ENCODE results near the gene TEX35. TPM values are rescaled to one million over a fixed set of nuclear protein-coding genes. Genes with fewer than 3 reads are reported as not detected.

TEX35 gene
- total and polyA plus RNA-seq, 10 of the 15 experiments (the other 5 are each of a cell fraction or from before 2014, with no cell fraction given), result not detected

- no peaks in the 10 kb centered on the region for H4K20me1 ChIP-seq (ENCODE audit: control insufficient read depth, insufficient read depth)
- ATAC-seq (no peak), FAIRE-seq (no peak), DNase-seq (ENCODE audit: low read depth, low spot score) (no peak)
- in situ Hi-C loops (cut with MboI) (no loop called here), intact Hi-C loops (cut with micrococcal nuclease; ENCODE audit: unreplicated experiment) (no loop called here)
- H3K27me3 ChIP-seq (replicated peaks in 1 of 2; ENCODE audit: control insufficient read depth in 2 of 2, insufficient read depth in 2 of 2, low read length in 1 of 2), result peaks cover 2 to 5% of the 10 kb centered on the region in 2 experiments; a peak in 3 of 4 replicates
- H3K4me2 ChIP-seq (ENCODE audit: control insufficient read depth, insufficient read depth), result no peak overlapping the region
- H3K36me3 ChIP-seq (ENCODE audit: control insufficient read depth in 2 of 2, insufficient read depth in 2 of 2, low read length in 1 of 2), result no peaks in the 10 kb centered on the region
- H3K9ac ChIP-seq (ENCODE audit: control insufficient read depth, insufficient read depth, low read length), result no peak overlapping the region
- no peak overlapping the region for H3K27ac ChIP-seq (ENCODE audit: control insufficient read depth, insufficient read depth)
- CTCF ChIA-PET, result interaction anchor here (1.1 kb wide), 2 partner anchors 18 to 19 kb away, joined by 3 to 4 read pairs; no protein-coding TSS in a partner anchor
- POLR2A ChIA-PET, result no interaction called here
- 49% methylated on average over 5 of the region's 5 CpGs for WGBS (ENCODE audit: insufficient coverage, insufficient replicate concordance, low lambda C conversion rate, missing lambda C conversion rate)
- no peaks in the 10 kb centered on the region for H3K79me2 ChIP-seq (ENCODE audit: control insufficient read depth, insufficient read depth, low read length)
- no peak overlapping the region for H2AFZ ChIP-seq (ENCODE audit: control insufficient read depth, low read depth, low read length)
- no TSS peak for BruUV-seq (replicated peaks)
- H3K4me3 ChIP-seq, result no peak overlapping the region
- RAD21 ChIA-PET (ENCODE audit: unreplicated experiment), result no interaction called here
- SMC1A ChIA-PET (ENCODE audit: uncharacterized antibody, unreplicated experiment), result no interaction called here
- no peaks in the 10 kb centered on the region for H3K4me1 ChIP-seq (ENCODE audit: control insufficient read depth, insufficient read depth, low read length)
- no peaks in the 10 kb centered on the region for H3K9me3 ChIP-seq (replicated peaks; ENCODE audit: control insufficient read depth, insufficient read depth, low read length)
- TF ChIP-seq JUND (IDR thresholded peaks at IDR 0.05; ENCODE audit: low read depth, low read length) (no peak), ZBTB11 (CRISPR knock-in tag; IDR thresholded peaks at IDR 0.05) (no peak), NR2C1 (IDR thresholded peaks at IDR 0.05) (no peak), CREM (IDR thresholded peaks at IDR 0.05; ENCODE audit: low read depth) (no peak), ZBTB40 (IDR thresholded peaks at IDR 0.05; ENCODE audit: borderline replicate concordance) (no peak), SMAD5 (IDR thresholded peaks at IDR 0.05; ENCODE audit: low read depth) (no peak), REST (IDR thresholded peaks at IDR 0.05; ENCODE audit: low read depth, low read length) (no peak), ZBTB33 (IDR thresholded peaks at IDR 0.05) (no peak), SREBF2 (IDR thresholded peaks at IDR 0.05; ENCODE audit: low read length) (no peak), FOXK2 (IDR thresholded peaks at IDR 0.05) (no peak), POLR2AphosphoS2 (IDR thresholded peaks at IDR 0.05; ENCODE audit: low read depth, low read length) (no peak)
Measured at GRCh38 chr1:178483251-178483957, 29.5 kb upstream of the TEX35 start.

Measured in GM12878 (cell line).